CD4-positive, alpha-beta T cell treated with Interferon alpha-2 for 1 hour (primary cell): ENCODE data around the gene TTC9.

Source experiments
- DNase-seq, 2 donors: peaks; one replicate each; pipeline ENCODE4 v3.0.0-alpha.2; 2020 to 2022

TTC9 gene

DNA sequence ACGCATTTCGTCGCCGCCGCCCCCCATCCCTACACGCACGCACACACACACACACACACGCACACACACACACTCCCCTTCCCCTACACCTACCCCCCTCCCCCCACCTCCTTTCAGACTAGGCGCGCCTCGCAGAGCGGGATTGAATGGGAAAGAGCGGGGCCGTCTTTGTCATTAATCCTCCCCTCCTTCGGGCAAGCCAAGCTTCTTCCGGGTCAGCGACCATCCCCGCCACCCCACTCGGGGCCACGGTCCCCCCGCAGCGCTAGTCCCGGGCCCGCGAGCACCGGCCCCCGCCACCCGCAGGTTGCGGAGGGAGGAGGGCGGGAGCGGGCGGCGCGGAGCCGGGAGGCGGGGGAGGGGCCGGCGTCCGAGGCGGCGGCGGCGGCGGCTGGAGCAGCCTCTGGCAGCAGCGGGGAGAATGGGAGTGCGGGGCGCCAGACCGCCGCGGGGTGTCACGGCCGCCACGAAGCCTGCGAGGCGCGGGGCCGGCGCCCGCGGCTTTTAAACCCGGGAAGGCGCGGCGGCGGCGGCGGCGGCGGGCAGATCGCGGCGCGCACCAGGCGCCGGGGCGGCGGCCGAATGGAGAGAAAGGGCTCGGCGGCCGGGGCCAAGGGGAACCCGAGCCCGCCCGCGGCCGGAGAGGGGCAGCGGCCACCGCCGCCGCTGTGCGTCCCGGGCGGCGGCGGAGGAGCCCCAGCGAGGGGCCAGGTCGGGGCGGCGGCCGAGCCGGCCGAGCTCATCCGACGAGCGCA, at the start of gene TTC9:
Gene TTC9, plus strand, starts transcription at position 369 of the 755 bp plus-strand sequence. Its CDS starts 214 bp downstream, at position 583.
- no peak for DNase-seq

DNA sequence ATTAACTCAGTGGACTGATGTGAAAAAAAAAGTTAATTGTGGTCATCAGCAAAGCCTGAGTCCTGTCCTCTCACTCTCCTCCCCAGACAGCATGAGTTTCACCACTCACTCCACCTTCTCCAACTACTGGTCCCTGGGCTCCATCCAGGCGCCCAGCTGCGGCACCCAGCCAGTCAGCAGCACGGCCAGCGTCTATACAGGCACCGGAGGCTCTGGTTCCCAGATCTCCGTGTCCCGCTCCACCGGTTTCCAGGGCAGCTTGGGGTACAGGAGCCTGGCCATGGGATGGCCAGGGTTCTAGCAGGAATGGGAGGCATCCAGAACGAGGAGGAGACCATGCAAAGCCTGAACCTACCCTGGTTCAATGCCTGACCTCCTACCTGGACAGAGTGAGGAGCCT, 47.3 kb upstream of the TTC9 start:
- DNase-seq: no peak

DNA sequence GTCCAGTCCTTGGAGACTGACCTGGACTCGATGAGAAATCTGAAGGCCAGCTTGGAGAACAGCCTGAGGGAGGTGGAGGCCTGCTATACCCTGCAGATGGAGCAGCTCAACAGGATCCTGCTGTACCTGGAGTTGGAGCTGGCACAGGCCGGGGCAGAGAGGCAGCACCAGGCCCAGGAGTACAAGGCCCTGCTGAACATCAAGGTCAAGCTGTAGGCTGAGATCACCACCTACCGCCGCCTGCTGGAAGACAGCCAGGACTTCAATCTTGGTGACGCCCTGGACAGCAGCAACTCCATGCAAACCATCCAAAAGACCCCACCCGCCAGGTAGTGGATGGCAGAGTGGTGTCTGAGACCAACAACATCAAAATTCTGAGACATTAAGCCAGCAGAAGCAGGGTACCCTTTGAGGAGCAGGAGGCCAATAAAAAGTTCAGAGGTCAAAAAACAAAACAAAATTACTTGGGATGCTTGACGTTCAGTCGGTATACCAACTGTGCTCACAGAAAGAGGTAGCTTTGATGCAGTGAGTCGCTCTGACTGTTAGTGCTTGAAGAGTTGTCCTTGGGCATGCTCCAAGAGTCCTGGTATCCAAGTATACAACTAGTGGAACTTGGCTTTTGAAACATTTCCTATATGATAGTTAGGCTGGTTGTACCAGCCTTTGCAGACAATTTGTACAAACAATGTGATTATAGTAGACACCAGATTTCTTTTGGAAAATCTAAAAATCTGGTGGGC, 46.1 kb upstream of the TTC9 start:
- DNase-seq: no peak

DNA sequence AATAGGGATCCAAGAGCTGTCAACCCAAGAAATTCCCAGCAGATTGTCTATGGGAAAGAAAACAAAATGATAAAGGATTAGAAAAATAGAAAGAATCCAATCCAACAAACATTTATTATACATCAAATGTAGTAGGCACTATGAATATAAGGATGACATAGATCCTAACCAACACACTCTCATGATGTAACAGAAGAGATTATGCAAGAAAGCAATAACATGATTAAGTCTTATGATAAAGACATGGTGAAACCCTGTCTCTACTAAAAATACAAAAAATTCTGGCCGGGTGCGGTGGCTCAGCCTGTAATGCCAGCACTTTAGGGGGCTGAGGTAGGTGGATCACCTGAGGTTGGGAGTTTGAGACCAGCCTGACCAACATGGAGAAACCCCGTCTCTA, 44.0 kb upstream of the TTC9 start:
- DNase-seq: no peak

DNA sequence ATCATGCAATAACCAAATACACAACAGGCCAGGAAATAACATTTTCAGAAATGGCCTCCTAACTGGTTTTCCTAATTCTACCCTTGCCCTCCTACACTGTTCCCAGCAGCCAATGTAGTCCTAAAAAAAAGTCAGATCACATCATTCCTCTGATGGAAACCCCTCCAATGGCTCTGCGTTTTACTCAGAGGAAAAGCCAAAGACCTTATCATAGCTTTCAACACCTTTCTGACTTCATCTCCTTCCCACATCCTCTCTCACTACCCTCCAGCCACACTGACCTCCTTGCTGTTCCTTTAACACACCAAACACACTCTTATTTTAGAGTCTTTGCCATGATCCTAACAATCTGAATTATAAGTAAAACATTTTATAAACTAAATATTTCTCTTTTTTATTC, 42.4 kb upstream of the TTC9 start:
- DNase-seq: no peak

DNA sequence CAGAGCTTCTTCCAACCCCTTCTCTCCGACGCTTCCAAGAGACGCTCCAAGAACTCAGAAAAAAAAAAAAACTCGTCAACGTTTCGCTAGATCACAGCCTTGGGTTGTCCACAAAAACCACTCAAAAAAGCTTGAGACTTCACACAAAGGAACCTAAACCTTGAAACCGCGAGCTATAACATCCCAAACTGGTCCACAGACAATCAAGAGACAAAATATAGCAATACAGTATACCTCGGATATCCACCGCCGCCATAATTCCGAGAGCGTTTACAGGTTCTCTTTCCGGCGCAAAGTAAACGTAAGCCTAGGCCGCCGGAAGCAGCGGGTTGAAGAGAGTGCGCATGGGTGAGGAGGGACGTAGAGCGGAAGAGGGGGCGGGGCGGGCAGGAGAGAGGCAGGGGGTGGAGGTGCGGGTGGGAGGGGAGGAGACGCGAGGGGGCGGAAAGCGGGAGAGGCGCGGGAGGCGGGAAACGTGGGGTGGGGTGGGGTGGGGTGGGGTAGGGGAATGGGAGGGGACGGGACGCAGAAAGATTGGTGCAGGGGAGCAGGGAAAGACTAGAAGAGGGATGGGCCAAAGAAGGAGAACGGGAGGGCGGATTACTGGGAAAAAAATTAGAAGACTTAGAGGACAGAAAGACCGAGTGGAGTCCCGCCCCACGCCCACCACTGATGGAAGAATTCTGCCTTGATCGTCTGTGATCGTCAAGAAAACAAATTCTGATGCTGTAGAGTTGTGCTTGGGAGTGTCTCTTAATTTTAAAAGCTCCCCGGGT, 41.1 kb upstream of the TTC9 start, which contains the start of gene MED6:
Gene MED6, minus strand, starts transcription at position 274 of the 776 bp plus-strand sequence. Its CDS starts 18 bp downstream, at position 256.
- peak; percentile 90 to 92 for DNase-seq

DNA sequence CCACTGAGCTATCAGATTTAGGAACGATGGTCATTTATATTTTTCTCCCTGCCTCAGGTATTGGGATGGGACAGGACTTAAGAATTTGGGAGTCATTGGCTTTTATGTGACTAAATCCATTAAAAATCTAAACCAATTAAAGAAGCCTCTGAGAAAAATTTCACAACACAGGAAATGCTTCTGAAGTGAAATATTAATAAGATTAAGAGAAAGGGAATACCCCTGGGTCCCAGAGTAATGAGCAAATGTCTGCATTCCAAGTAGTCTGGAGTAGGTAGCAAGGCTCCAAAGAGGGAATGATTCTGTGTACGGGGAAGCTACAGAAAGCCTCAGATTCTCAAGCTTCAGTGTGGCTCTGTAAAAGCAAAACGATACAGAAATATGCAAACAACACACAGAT, 40.6 kb upstream of the TTC9 start:
- no peak for DNase-seq

DNA sequence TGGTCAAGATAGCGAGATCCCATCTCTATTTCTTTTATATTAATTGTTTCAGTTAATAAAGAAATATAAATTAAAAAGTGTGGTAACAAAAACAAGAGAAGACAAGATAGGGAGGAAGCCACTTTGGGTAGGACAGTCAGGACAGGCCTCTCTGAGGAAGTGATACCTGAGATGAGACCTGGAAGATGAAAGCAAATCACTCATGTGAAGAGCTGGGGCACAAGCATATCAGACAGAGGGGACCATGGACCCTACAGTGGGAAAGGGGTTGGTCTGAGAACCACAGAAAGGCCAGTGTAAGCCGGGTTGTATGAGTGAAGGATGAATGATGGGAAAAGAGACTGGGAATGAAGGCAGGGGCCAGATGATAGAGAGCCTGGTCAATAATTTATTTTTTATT, 39.5 kb upstream of the TTC9 start:
- no peak for DNase-seq

DNA sequence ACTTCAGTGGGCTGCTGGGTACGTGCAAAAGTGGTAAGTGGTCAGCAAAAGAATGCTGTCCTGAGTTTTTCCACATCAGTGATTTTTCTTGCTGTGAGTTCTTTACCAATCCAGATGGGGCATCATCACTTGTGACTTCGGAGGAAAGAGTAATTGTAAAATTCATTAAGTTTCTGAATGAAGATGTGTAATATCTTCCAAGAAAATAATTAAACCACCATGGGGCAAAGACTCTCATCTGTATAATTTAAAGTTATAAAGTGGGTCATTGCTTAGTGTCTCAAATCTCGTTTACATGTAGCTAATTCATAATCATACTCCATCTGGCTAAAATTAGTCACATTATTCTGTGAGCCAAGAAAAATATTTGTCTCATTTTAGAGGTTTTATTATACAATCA, 30.5 kb upstream of the TTC9 start:
- no peak for DNase-seq

DNA sequence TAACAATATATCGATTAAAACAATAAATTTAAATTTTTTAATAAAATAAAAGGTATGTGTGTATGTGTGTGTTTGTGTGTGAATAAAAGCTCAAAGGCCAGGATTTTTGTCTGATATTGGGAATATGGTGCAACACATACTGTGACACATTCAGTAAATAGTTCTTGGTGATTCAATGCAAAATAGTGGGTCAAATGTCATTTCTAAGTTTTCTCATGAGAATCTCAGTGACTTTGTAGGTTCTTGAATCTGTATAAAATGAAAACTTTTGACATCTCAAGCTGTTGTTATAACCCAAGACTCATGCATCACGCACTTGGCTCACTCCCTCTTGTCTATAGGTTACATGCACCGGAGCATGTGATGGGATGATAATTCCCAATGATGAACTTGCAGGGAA, 25.1 kb upstream of the TTC9 start:
- DNase-seq: no peak

DNA sequence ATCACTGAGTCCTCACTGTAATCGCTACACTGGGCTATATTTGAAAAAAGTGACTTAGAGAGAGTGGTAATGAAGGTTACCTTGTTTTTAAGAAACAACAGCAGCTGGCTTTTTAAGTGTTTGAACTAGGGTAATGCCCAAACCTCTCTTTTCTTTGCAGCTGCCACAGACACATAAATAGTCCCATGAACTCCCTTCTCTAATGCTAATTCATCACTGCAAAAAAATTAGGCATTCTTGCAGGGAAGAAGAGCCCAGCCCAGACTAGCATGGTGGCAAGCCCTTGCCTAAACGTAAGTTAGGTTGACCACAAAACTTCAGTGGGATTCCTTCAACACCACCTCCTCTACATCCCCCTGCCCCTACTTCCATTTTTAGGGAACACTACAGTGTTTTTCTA, 23.4 kb upstream of the TTC9 start:
- no peak for DNase-seq

DNA sequence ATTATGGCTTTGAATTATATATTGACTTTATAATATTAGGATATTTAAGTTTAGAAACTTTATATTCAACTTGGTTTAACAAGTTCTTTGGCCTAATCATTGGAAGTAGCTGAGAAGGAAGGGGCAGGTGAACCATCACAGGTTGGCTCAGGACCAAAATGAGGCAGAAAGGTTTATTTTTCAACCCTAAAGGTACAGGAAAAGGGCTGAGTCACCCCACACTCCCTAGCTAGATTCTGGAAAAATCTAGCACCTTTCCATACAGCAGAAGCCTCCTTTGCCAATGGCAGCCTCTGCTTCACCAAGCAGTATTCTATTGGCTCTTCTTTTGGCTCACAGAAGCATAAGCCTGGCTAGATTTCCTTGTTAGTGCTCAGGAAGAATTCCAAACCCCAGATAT, 22.0 kb upstream of the TTC9 start:
- DNase-seq: no peak

DNA sequence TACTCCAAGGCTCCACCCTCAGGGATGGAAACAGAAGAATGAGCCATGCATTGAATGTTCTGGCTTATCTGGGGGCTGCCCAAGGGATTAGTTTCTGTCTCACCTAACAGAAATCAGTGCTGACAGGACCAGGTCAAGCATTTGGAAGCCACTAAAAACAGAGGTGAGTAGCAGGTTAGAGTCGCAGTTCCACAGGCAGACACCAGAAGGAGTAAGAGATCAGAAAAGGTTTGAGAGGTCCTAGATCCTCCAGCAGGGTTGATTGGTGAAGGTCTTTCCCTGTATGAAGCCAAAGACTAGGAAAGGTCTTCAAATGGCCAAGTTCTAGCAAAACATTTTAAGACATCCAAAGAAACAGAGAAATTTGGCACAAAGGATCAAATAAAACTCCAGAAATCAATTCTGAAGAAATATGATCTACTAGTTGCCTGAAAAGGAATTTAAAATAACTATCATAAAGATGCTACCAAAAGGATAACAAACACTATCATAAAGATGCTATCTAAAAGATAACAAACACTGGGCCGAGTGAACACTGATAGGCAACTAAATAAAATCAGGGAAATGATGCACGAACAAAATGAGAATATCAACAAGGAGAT, 19.5 kb upstream of the TTC9 start:
- DNase-seq: peak; percentile 58 to 71

DNA sequence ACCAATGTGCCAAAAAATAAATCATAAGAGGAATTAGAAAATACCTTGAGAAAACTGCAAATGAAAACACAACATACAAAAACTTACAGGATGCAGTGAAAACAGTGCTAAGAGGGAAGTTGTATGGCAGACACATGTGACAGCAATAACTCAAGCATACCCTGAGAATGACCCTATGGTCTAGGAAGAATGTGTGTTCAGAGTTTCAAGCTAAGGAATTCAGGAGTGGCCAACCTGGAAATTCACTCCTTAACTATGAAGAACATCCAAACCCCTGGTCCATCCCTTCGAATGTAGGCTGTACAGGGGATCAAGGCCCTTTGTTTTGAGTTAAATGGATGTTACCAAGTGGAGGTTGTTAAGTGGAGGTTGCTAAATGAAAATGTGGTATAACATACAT, 16.7 kb upstream of the TTC9 start:
- DNase-seq: no peak

DNA sequence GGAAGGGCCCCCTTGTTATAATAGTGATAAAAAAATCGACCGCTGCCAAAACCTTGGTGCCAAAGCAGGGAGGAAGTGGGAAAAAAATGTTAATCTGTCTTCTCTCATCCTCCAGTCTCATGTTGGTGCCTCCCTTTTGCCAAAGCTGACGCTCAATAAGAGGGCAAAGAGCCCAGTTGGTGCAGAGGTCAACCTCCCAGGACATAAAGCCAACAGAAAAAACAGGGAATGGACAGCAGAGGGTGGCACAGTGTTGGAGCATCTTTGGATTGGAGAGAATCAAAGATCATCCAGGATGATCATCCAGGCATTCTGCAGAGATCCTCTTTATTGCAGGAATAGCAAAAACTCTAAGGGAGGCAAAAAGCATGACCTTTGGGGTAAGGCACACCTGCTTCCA, 9.8 kb upstream of the TTC9 start:
- no peak for DNase-seq

DNA sequence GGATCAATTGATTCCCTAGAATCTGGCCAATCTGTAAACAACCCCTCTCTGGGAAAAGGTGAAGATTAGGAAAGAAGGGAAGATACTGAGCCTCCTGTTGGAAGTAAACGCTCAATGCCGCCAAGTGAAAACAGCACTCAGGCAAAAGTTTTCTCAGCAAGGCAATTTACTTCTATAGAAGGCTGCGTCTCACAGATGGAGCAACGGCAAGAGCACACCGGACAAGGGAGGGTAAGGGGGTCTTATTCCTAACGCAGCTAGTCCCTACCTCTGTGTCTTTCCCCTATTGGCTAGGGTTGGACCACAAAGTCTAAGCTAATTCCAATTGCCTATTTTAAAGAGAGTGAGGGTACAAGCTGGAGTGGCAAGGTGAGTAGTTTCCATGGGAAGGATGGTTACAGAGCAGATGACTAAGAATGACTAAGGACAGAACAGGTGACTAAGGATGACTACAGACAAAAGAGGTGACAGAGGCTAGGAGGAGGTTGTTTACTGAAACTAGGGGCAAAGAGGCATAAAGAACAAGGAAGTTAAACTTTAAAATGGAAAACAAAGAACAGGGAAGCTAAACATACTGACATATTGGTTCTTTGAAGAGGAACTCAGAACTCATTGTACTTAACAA, 5.6 kb upstream of the TTC9 start:
- no peak for DNase-seq

DNA sequence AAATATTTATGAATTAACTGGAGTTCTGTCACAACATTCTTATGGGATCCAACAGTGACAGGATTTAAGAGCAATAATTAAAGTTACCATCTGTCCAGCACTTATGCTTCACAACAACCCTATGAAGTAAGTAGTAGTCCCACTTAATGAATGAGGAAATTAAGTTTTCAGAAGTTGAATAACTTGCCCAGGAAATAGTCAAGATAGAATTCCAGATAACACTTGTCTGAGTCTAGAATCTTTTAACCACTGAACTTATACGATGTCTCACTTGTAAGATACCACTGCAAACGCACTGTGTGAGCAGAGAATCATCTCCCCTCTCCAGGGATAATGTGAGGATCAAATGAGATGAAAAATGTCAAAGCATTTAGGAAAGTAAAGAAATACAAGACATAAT, 3.3 kb upstream of the TTC9 start:
- DNase-seq: no peak

DNA sequence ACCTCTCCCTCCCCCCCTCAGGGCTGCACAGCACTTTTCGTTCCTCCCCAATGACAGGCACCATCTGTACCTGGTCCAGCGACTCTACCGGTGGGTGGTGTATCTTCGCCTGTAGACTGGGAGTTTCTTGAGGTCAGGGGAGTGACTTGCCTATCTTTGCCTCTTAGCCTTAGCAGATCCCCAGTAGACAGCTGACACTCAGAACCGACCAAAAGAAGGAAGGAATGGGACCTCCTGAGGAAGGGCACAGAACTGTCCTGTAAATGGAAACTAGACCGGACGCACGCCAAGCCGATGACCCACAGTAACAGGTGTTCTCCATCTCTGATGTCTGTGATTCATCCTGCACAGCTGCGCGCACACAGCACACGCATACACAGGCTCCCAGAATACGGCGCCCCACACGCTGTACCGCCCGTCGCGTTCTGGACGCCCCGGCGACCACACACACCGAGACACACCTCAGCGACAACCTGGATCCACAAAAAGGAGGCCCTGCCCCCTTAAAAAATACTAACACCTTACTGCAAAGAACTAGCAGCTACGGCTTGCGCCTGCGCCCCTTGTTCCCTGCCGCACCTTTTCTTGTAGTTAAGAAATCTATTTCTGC, 673 bp upstream of the TTC9 start:
- peak; percentile 47 to 62 for DNase-seq

DNA sequence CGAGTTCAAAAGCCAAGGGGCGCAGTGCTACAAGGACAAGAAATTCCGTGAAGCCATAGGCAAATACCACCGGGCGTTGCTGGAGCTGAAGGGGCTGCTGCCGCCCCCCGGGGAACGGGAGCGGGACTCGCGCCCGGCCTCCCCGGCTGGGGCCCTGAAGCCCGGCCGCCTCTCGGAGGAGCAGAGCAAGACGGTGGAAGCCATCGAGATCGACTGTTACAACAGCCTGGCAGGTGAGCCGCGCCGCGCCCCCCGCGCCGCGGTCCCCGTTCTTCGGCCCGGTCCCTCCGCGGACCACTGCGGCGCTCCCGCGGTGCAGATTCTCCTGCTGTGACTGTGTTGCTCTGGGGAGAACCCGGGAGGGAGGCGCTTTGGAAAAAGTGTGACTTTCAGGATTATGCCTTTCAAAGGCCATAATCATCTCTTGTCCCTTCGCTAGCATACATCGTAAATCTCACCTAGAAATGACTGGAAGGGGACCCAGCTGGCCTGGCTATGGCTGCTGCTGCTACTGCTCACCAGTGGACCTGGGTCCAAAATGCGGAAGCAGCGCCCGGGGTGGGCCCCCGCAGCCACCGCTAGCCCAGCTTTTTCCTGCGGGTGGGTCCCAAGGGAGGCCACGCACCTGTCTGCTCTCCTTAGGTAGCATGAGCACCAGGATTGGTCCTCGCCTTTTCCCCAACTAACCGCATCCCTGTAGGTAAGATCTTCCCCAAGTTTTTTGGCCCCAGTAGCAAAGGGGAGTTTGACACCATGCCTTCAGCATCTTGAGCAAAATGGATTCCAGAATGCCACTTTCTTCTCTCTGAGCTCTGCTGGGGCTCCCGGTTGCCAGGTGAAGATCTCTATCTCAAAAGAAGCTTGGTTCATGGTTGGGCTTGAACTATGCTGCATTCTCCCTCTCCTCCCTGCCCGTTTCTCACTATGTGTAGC, 853 bp downstream of the TTC9 start:
- peak; percentile 35 to 37 for DNase-seq

DNA sequence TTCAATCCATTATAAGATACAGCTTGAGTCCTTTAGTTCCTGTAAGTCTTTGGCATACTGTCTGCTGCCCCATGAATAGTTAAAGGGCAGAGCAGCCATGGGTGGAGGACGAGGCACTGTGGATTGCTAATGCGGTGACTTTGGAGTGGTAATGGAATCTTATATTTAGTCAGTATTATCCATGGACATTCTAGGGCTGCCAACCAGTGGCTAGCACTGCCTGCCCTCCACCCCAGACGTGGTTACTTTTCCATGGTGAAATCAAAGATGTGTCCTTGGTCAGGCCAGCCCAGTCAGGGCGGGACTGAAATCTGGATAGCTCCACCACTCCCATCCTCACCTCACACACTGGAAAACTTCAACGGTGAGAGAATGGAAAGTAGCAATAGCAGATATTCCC, 2.3 kb downstream of the TTC9 start:
- DNase-seq: no peak

DNA sequence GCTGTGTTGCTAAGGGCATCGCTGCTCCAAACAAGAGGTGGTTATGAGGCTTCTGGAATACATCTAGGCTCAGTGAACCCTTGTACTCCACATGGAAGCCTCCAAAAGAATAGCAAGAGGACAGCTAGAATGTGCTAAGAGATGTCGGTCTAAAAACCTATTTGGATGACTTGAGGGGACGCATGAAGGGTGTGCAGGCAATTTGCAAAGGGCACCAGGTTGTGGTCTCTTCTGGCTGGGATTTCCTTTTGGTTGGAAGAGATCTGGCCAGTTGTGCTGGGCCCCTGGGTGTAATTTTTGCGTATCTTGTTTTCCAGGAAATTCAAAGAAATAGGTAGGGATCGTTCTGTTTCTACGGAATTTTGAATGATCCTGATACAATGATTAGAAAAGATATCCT, 4.2 kb downstream of the TTC9 start:
- DNase-seq: no peak
